AG09319 (cell line): ENCODE results near the gene IKZF1.

ENCODE experiments used
- DNase-seq: peaks from one replicate; pipeline ENCODE4 v3.0.0-alpha.2; 2010; ENCODE audit warnings: low read depth; ENCODE audit errors: extremely low read depth
- TF ChIP-seq, protein P1 (sequence below): IDR thresholded peaks from 2 replicates; pipeline ENCODE4 v1.5.1; 2011; ENCODE audit warnings: low read depth, mild to moderate bottlenecking, inconsistent platforms, low read length, moderate library complexity

Gene IKZF1

DNA sequence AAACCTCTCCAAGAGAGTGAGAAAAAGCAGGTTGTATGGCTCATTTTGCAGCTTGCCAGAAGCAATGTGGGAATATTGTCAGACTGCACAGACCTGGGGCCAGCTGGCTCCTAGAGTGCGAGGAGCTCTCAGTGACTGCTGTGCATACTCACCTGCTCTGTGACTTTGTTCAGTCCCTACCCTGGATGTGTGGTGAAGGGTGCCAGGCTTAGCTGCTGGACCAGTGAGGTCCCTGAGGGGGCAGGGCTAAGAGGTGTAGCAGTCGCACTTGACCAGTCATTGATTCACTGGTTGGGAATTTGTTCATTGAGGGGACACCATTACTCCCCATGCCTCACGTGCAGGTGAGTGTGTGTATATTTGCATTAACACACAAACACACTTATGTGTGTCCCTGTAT is 60.1 kb downstream of the IKZF1 start:
- DNase-seq, result no peak
- TF ChIP-seq, protein P1, sequence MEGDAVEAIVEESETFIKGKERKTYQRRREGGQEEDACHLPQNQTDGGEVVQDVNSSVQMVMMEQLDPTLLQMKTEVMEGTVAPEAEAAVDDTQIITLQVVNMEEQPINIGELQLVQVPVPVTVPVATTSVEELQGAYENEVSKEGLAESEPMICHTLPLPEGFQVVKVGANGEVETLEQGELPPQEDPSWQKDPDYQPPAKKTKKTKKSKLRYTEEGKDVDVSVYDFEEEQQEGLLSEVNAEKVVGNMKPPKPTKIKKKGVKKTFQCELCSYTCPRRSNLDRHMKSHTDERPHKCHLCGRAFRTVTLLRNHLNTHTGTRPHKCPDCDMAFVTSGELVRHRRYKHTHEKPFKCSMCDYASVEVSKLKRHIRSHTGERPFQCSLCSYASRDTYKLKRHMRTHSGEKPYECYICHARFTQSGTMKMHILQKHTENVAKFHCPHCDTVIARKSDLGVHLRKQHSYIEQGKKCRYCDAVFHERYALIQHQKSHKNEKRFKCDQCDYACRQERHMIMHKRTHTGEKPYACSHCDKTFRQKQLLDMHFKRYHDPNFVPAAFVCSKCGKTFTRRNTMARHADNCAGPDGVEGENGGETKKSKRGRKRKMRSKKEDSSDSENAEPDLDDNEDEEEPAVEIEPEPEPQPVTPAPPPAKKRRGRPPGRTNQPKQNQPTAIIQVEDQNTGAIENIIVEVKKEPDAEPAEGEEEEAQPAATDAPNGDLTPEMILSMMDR, result no peak

DNA sequence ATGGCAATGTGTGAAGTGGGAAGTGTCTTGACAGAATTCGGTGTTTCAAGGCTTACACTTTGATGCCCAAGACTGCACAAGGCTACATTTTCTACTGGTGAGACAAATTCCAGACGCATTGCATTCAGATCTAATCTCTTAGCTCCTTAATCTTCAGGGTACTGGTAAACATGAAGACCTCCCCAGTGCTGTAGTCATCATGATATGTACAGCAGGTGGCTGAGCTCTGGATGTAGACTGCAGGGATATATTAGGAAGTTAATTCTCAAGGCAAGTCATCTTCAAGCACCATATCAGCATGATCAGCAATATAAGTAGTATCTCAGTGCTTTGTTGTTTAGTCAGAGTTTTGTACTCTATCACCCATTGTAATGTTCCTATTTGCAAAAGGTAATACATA is 61.8 kb downstream of the IKZF1 start:
- TF ChIP-seq, protein P1, result no peak

DNA sequence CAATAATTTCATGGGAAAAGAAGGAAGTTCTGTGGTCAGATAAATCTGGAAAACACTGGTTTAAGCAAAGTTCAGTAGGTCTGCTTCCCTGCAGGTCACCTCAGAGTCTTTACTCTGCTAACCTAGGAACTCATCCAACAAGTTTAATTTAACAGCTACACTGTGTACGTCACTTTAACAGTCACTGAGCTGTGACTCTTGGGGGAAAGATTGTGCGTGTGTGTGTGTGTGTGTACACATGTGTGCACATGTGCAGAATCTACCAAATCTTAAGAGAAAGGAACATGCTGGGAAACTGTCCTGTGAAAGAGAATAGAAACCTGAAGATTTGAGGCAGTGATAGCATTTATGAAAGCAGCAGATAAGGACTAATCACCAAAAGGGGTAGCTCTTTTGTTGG is 62.6 kb downstream of the IKZF1 start:
- no peak for DNase-seq
- TF ChIP-seq, protein P1, result no peak

More for the DNA sequence above, 61.8 kb downstream of the IKZF1 start:
- no peak for DNase-seq

DNA sequence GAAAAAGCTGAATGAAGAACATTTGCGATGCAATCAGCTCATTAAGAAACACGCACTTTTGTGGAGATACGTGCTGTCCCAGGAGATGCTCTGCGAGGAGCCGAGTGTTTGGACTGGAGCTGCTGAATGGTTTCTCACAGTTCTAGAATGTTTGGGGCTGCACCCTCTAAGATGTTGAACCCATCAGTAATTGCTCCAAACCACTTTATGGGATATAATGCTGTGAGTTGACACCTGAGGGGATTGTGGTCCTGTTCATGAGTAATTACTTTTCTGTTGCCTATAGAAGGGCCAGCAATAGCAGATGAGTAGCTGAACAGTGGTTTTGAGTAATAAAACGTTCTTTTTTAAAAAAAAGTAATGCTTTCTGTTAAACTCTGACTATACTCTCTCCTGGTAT is 63.1 kb downstream of the IKZF1 start:
- TF ChIP-seq, protein P1, result no peak

DNA sequence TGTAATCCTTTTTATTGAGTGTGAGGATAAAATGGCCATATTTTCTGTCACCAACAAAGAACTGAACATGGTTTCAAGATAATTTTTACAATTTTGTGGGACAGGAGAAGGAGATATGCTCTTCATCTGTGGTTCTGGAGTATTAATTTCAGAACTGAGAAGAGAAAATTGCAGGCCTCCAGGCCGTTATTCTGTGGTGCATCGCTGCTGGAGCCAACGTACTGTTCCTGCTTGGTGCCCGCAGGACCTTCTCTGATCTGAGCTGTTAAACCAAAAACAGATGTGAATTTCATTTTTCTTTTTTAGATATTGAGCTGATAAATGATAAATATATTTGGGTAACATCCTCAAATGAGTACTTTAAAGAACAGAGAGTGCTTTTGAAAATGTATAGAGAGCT is 63.9 kb downstream of the IKZF1 start:
- DNase-seq, result no peak
- TF ChIP-seq, protein P1, result no peak

More for the DNA sequence above, 63.1 kb downstream of the IKZF1 start:
- no peak for DNase-seq

DNA sequence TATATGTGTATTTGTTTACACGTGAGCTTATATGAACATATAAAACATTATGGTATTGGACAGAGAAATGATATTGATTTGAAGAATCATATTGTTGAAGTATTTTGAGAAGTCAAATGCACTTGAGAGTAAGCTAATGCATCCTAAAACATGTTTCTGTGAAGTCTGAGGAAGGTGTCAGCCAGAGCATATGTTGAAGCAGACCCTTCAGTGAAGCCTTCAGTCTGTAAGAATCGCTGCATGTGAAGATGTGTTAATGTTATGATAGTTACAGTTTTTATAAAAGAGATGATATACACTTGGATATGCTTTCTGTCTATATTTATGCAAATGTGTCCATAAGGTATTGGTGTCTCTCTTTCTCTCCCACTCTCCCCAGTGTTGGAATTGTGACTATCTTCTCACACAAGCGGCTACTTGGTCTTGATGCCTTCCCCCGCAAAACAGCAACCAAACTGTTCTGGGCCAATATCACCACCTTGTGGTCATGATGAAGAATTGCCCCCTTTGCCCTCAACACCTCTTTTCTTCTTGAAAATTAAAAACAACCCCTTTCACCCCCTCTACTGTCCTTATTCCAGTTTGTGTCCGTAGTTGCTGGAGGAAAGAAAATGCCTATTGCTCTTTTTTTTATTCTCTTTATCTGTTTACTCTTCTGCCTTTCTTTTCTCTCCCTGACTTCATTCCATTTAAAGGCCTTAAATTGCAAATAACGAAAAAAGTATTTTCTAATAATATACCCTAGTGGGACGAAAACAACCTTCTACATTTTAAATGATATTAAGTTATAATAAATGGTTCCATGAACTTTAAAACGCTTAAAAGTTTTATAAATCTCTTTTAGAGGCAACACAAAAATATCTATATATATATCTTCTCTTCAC is 64.9 kb downstream of the IKZF1 start:
- TF ChIP-seq, protein P1, result no peak; the same call in 1 of the 2 replicates
- DNase-seq, result no peak

DNA sequence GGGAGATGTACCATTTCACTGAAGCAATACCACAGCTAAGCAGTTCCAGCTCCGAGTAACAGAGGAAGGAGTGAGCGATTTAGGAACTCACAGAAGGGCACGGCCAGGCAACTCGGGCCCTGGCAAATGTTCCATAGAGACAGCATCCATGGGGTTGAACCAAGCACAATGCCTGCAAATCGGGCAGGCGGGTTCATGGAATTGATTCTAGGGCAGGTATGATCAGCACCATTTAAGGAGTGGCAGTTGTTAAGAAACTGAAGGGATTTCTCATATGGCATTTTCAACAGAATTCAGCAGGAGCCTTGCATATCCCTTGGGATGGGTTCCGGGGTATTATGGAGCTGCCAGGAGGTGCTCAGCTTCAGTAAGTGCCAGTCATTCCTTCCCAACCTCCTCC is 66.4 kb downstream of the IKZF1 start:
- DNase-seq, result no peak
- TF ChIP-seq, protein P1, result no peak
